Fibroblast of lung (primary cell): ENCODE results near the gene GOLPH3. TPM values are rescaled to one million over a fixed set of nuclear protein-coding genes. Genes with fewer than 3 reads are reported as not detected.

Experiments
- DNase-seq, 2 donors: peaks; one replicate each; pipeline versions ENCODE4 v3.0.0 to v3.0.0-alpha.2; 2010; ENCODE audit warnings: low read depth in 2 of 2
- H2AFZ ChIP-seq: 2 replicates; pipeline ENCODE4 v1.5.1; 2012; ENCODE audit warnings: low read length, control low read depth, inconsistent platforms
- H3K27ac ChIP-seq: 2 replicates; pipeline ENCODE4 v1.5.1; 2011; ENCODE audit warnings: low read length, control low read depth; ENCODE audit not compliant: insufficient read depth
- H3K27me3 ChIP-seq: 2 replicates; pipeline ENCODE4 v1.5.1; 2011; ENCODE audit warnings: mild to moderate bottlenecking, low read length; ENCODE audit not compliant: control insufficient read depth, insufficient read depth
- H3K36me3 ChIP-seq: 2 replicates; pipeline ENCODE4 v1.5.1; 2011; ENCODE audit warnings: low read length; ENCODE audit not compliant: control insufficient read depth, insufficient read depth
- H3K4me1 ChIP-seq: 2 replicates; pipeline ENCODE4 v1.5.1; 2011; ENCODE audit warnings: low read length; ENCODE audit not compliant: control insufficient read depth, insufficient read depth; ENCODE audit errors: extremely low read depth
- H3K4me2 ChIP-seq: 2 replicates; pipeline ENCODE4 v1.5.1; 2011; ENCODE audit warnings: low read length, control low read depth; ENCODE audit not compliant: insufficient read depth; ENCODE audit errors: extremely low read depth
- H3K4me3 ChIP-seq, 4 experiments: fragments of 200-600 bp in 1 of 4; sonication (generic) in 1 of 4; replicated peaks in 1 of 4; 2 replicates each; pipeline ENCODE4 v1.5.1; 2011 to 2016; ENCODE audit warnings: low read length in 4 of 4, low read depth in 3 of 4, mild to moderate bottlenecking in 3 of 4, control low read depth in 2 of 4, inconsistent platforms in 1 of 4, mixed read lengths in 1 of 4; ENCODE audit not compliant: insufficient read depth in 1 of 4; ENCODE audit errors: control extremely low read depth in 1 of 4
- H3K79me2 ChIP-seq: 2 replicates; pipeline ENCODE4 v1.5.1; 2012; ENCODE audit warnings: mild to moderate bottlenecking, low read length, inconsistent platforms; ENCODE audit not compliant: control insufficient read depth, insufficient read depth
- H3K9ac ChIP-seq: 2 replicates; pipeline ENCODE4 v1.5.1; 2011; ENCODE audit warnings: mild to moderate bottlenecking, low read length, control low read depth; ENCODE audit not compliant: insufficient read depth
- H3K9me3 ChIP-seq: 2 replicates; pipeline ENCODE4 v1.5.1; 2012; ENCODE audit warnings: low read depth, low read length; ENCODE audit not compliant: control insufficient read depth, insufficient read depth
- H4K20me1 ChIP-seq: 2 replicates; pipeline ENCODE4 v1.5.1; 2011; ENCODE audit warnings: low read length; ENCODE audit not compliant: control insufficient read depth, insufficient read depth; ENCODE audit errors: extremely low read depth
- CTCF ChIP-seq, 2 donors: IDR thresholded peaks in 1 of 2; conservative IDR thresholded peaks in 1 of 2; 1 replicate in 1 of 2; 2 replicates in 1 of 2; pipeline ENCODE4 v1.5.1; 2011 to 2012; ENCODE audit warnings: low read length in 2 of 2, control low read depth in 1 of 2, inconsistent platforms in 1 of 2, low read depth in 1 of 2, mild to moderate bottlenecking in 1 of 2
- EZH2 ChIP-seq: IDR thresholded peaks from 2 replicates; pipeline ENCODE4 v1.5.1; 2012; ENCODE audit warnings: low read length, control low read depth, mild to moderate bottlenecking; ENCODE audit errors: missing control alignments
- polyA plus RNA-seq, 2 donors: library from polyadenylated mRNA; depleted of rRNA in 1 of 2; stranded (reverse) in 1 of 2; unstranded in 1 of 2; fragments of >200 nt; gene quantifications; 2 replicates each; pipeline ENCODE4 v1.2.1, GENCODE V29; 2011 to 2012; ENCODE audit warnings: missing spikeins in 1 of 2
- total RNA-seq: library from RNA; depleted of rRNA; stranded (reverse); fragments of >200 nt; gene quantifications from 2 replicates; pipeline ENCODE4 v1.2.1, GENCODE V29; 2014

GOLPH3 gene
- total and polyA plus RNA-seq, 2 donors (not counting 1 experiment from before 2014, with no cell fraction given) = 81.4 to 103 TPM

GRCh38 chr5:32135086-32135485 lies 39.0 kb downstream of the GOLPH3 start:
- no peak overlapping the region for H2AFZ ChIP-seq
- no peaks in the 10 kb centered on the region for H4K20me1 ChIP-seq
- TF ChIP-seq CTCF (conservative IDR thresholded peaks at IDR 0.05 in 1 of 2, IDR thresholded peaks at IDR 0.05 in 1 of 2; ENCODE audit: low read depth in 1 of 2, low read length in 2 of 2) (no peak), EZH2 (no peak)
- no peak overlapping the region for H3K4me3 ChIP-seq
- H3K27me3 ChIP-seq = no peaks in the 10 kb centered on the region
- H3K9me3 ChIP-seq = no peaks in the 10 kb centered on the region
- no peak for DNase-seq
- no peak overlapping the region for H3K9ac ChIP-seq
- H3K79me2 ChIP-seq = peaks cover 31% of the 10 kb centered on the region
- no peaks in the 10 kb centered on the region for H3K4me1 ChIP-seq
- H3K4me2 ChIP-seq = no peak overlapping the region
- peaks cover 3% of the 10 kb centered on the region for H3K36me3 ChIP-seq
- H3K27ac ChIP-seq = no peak overlapping the region

GRCh38 chr5:32132757-32133156 lies 41.4 kb downstream of the GOLPH3 start:
- Histone ChIP-seq H3K9me3 (no peaks in the 10 kb centered on the region), H3K4me2 (no peak overlapping the region), H3K36me3 (peaks cover 6% of the 10 kb centered on the region), H3K79me2 (peaks cover 32% of the 10 kb centered on the region), H3K9ac (no peak overlapping the region), H4K20me1 (no peaks in the 10 kb centered on the region), H2AFZ (no peak overlapping the region), H3K4me3 (no peak overlapping the region), H3K27me3 (no peaks in the 10 kb centered on the region), H3K4me1 (no peaks in the 10 kb centered on the region), H3K27ac (no peak overlapping the region)
- TF ChIP-seq CTCF (conservative IDR thresholded peaks at IDR 0.05 in 1 of 2, IDR thresholded peaks at IDR 0.05 in 1 of 2; ENCODE audit: low read depth in 1 of 2, low read length in 2 of 2) (no peak), EZH2 (no peak)
- DNase-seq = no peak

- peaks cover 37% of the 10 kb centered on the region for H3K79me2 ChIP-seq
- no peak for DNase-seq
These were observed 42.5 kb downstream of the GOLPH3 start for GRCh38 chr5:32131604-32132003.

More at GRCh38 chr5:32131604-32132003, 42.5 kb downstream of the GOLPH3 start:
- H3K27me3 ChIP-seq = no peaks in the 10 kb centered on the region
- no peak overlapping the region for H3K27ac ChIP-seq
- H3K9ac ChIP-seq = no peak overlapping the region
- H3K4me3 ChIP-seq = no peak overlapping the region
- peaks cover 8% of the 10 kb centered on the region for H3K36me3 ChIP-seq
- H4K20me1 ChIP-seq = peaks cover 1% of the 10 kb centered on the region
- H3K4me1 ChIP-seq = no peaks in the 10 kb centered on the region
- TF ChIP-seq CTCF (conservative IDR thresholded peaks at IDR 0.05 in 1 of 2, IDR thresholded peaks at IDR 0.05 in 1 of 2; ENCODE audit: low read depth in 1 of 2, low read length in 2 of 2) = no peak
- no peak for TF ChIP-seq EZH2
- no peak overlapping the region for H2AFZ ChIP-seq
- no peaks in the 10 kb centered on the region for H3K9me3 ChIP-seq
- no peak overlapping the region for H3K4me2 ChIP-seq
